Esophagus muscularis mucosa (tissue), 3 donors: ENCODE data around the gene TANC1.

Experiments
- POLR2A ChIP-seq: fragments of 450-650 bp; IDR thresholded peaks from one replicate; pipeline ENCODE4 v1.6.1; 2017; ENCODE audit warnings: antibody characterized with exemption, moderate library complexity, mild to moderate bottlenecking, low read depth
- POLR2AphosphoS5 ChIP-seq, 2 donors: sonication (generic); formaldehyde crosslinking; IDR thresholded peaks; one replicate each; pipeline ENCODE4 v1.6.1; 2017; ENCODE audit warnings: antibody characterized with exemption in 2 of 2
- TF ChIP-seq, protein P1 (sequence below), 3 experiments: fragments of 200-600 bp in 2 of 3; fragments of 450-650 bp in 1 of 3; sonication (generic) in 2 of 3; IDR thresholded peaks; one replicate each; pipeline ENCODE4 v1.5.1; 2017 to 2019; ENCODE audit warnings: antibody characterized with exemption in 3 of 3, mild to moderate bottlenecking in 2 of 3, moderate library complexity in 1 of 3

DNA sequence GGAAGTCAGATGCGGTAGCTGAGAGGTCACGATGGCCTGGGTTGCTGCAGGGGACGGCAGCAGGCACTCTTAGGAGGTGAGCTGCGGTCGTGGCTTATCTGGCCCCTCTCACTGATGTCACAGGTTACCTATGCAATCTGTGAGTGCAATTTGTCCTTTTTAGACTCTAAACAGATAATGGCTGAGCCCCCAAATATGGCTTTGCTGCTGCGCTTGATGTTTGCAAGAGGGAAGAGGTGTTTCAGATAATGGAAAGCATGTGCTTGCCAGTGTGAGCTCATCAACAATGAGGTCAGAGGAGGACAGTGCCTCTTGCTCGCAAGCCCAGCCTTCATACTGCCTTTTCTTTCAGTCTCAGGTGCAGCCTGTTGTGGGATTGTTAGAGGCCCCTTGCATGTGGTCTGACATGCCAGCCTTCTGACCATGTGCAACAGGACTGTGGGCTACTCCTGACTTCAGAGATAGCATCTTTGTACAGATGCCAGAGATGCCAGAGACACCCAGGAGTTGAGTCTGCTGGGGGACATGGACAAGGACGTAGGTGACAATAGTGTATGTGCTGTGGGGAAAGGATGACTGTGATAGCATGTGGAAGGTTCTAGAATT is 151.3 kb downstream of the TANC1 start:
- TF ChIP-seq POLR2A (no peak), POLR2AphosphoS5 (IDR thresholded peaks at IDR 0.05) (peak in 1 of 2 donors; percentile 33)
- TF ChIP-seq, protein P1, sequence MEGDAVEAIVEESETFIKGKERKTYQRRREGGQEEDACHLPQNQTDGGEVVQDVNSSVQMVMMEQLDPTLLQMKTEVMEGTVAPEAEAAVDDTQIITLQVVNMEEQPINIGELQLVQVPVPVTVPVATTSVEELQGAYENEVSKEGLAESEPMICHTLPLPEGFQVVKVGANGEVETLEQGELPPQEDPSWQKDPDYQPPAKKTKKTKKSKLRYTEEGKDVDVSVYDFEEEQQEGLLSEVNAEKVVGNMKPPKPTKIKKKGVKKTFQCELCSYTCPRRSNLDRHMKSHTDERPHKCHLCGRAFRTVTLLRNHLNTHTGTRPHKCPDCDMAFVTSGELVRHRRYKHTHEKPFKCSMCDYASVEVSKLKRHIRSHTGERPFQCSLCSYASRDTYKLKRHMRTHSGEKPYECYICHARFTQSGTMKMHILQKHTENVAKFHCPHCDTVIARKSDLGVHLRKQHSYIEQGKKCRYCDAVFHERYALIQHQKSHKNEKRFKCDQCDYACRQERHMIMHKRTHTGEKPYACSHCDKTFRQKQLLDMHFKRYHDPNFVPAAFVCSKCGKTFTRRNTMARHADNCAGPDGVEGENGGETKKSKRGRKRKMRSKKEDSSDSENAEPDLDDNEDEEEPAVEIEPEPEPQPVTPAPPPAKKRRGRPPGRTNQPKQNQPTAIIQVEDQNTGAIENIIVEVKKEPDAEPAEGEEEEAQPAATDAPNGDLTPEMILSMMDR (IDR thresholded peaks at IDR 0.05): no peak
